ENCODE data around the gene CBX8.

- TF ChIP-seq EZH2 (IDR thresholded peaks at IDR 0.05; ENCODE audit: low read length, unreplicated experiment), result no peak
- TF ChIP-seq, protein P1, sequence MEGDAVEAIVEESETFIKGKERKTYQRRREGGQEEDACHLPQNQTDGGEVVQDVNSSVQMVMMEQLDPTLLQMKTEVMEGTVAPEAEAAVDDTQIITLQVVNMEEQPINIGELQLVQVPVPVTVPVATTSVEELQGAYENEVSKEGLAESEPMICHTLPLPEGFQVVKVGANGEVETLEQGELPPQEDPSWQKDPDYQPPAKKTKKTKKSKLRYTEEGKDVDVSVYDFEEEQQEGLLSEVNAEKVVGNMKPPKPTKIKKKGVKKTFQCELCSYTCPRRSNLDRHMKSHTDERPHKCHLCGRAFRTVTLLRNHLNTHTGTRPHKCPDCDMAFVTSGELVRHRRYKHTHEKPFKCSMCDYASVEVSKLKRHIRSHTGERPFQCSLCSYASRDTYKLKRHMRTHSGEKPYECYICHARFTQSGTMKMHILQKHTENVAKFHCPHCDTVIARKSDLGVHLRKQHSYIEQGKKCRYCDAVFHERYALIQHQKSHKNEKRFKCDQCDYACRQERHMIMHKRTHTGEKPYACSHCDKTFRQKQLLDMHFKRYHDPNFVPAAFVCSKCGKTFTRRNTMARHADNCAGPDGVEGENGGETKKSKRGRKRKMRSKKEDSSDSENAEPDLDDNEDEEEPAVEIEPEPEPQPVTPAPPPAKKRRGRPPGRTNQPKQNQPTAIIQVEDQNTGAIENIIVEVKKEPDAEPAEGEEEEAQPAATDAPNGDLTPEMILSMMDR (conservative IDR thresholded peaks at IDR 0.05; ENCODE audit: low read depth, low read length), result no peak
Measured at GRCh38 chr17:79778504-79779083, 18.3 kb downstream of the CBX8 start.
